ENCODE measurements around the gene RAB12. TPM values are rescaled to one million over a fixed set of nuclear protein-coding genes. Genes with fewer than 3 reads are reported as not detected.
"Not testable (repeated sequence)": the region's sequence is repeated elsewhere in the genome, so short reads cannot be mapped to it uniquely, and the experiment has no call there.

RAB12 gene
- total RNA-seq, 4 donors from 2014 or later = 36.3 to 60.9 (median 49.8) TPM

GRCh38 chr18:8643326-8643878, 34.2 kb downstream of the RAB12 start:
- no peaks in the 10 kb centered on the region for H3K9me3 ChIP-seq
- 32 to 34% methylated on average over 3 of the region's 3 CpGs for WGBS, 2 donors
- no peaks in the 10 kb centered on the region for H3K27me3 ChIP-seq
- DNase-seq = no peak
- H3K36me3 ChIP-seq = peaks cover 0 to 8% of the 10 kb centered on the region in 2 donors
- intact Hi-C loops (cut with DNase I) = no loop called here
- no peak for TF ChIP-seq CTCF (IDR thresholded peaks at IDR 0.05)
- TF ChIP-seq POLR2A (IDR thresholded peaks at IDR 0.05) = no peak
- H3K4me1 ChIP-seq = peaks cover 0 to 2% of the 10 kb centered on the region in 2 donors
- no peak overlapping the region for H3K27ac ChIP-seq
- no peak overlapping the region for H3K4me3 ChIP-seq (replicated peaks in 1 of 3)

- WGBS, 2 donors = 61 to 67% methylated on average over 3 of the region's 3 CpGs
- H3K9me3 ChIP-seq; H3K4me1 ChIP-seq; intact Hi-C loops (cut with DNase I); H3K4me3 ChIP-seq (replicated peaks in 1 of 3); H3K27me3 ChIP-seq; H3K27ac ChIP-seq; DNase-seq; H3K36me3 ChIP-seq: not testable (repeated sequence)
Observed at GRCh38 chr18:8647359-8647758, 38.1 kb downstream of the RAB12 start.

- H3K4me1 ChIP-seq; H3K36me3 ChIP-seq; H3K27ac ChIP-seq; H3K4me3 ChIP-seq (replicated peaks in 1 of 3); DNase-seq; intact Hi-C loops (cut with DNase I); H3K27me3 ChIP-seq; H3K9me3 ChIP-seq: not testable (repeated sequence)
- 90 to 92% methylated on average over 7 of the region's 7 CpGs for WGBS, 2 donors
Observed at GRCh38 chr18:8651478-8652261, 42.4 kb downstream of the RAB12 start.

- 38 to 44% methylated on average over 7 of the region's 7 CpGs for WGBS, 2 donors
- no peak for DNase-seq
- peak; percentile 49 to 77 (median 72) for TF ChIP-seq CTCF (IDR thresholded peaks at IDR 0.05)
- no peak for TF ChIP-seq POLR2A (IDR thresholded peaks at IDR 0.05)
- no peak overlapping the region for H3K27ac ChIP-seq
- H3K27me3 ChIP-seq = no peaks in the 10 kb centered on the region
- H3K4me1 ChIP-seq = peaks cover 0 to 5% of the 10 kb centered on the region in 2 donors
- H3K9me3 ChIP-seq = no peaks in the 10 kb centered on the region
- no peak overlapping the region for H3K4me3 ChIP-seq (replicated peaks in 1 of 3)
- intact Hi-C loops (cut with DNase I) = no loop called here
- no peaks in the 10 kb centered on the region for H3K36me3 ChIP-seq
Observed at GRCh38 chr18:8654503-8655451, 45.5 kb downstream of the RAB12 start.

GRCh38 chr18:8656232-8656631, 47.0 kb downstream of the RAB12 start:
- 82 to 86% methylated on average over 6 of the region's 6 CpGs for WGBS, 2 donors
- no peak overlapping the region for H3K27ac ChIP-seq
- no peak for TF ChIP-seq POLR2A (IDR thresholded peaks at IDR 0.05)
- no peak for TF ChIP-seq CTCF (IDR thresholded peaks at IDR 0.05)

More at GRCh38 chr18:8656232-8656631, 47.0 kb downstream of the RAB12 start:
- H3K9me3 ChIP-seq = no peaks in the 10 kb centered on the region
- no peaks in the 10 kb centered on the region for H3K36me3 ChIP-seq
- no peak for DNase-seq
- H3K4me3 ChIP-seq (replicated peaks in 1 of 3) = no peak overlapping the region
- no peaks in the 10 kb centered on the region for H3K27me3 ChIP-seq
- H3K4me1 ChIP-seq = peaks cover 3 to 5% of the 10 kb centered on the region in 2 donors
- intact Hi-C loops (cut with DNase I) = no loop called here
